Stimulated activated CD4-positive, alpha-beta T cell treated with anti-CD3 and anti-CD28 coated beads, Interleukin-15, amount 100 ng/mL, for 48 hours (primary cell): Measurements from ENCODE around the gene CDC42BPA.

ENCODE experiments used
- DNase-seq, 2 donors: peaks; one replicate each; pipeline ENCODE4 v3.0.0-alpha.2; 2020; ENCODE audit warnings: low read depth in 2 of 2

The CDC42BPA gene

DNA sequence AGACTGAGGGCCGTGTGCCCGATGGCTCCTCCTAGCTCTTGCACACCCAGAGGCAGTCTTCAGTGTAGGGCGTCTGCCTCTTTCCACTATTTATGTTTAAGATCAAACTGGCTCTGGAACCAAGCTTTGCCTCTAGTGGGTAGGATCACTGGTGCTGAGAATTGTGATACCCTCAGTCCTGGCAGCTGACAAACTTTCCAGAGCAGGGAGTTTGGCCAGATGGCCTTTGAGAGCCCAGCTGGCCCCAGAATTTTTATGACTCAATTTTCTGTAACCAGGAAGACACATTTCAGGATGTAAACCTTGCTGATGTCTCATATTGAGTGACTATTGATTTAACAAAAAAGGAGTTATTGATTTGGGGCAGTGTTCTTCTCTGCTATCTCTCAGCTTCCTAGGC, 371.5 kb downstream of the CDC42BPA start:
- DNase-seq = no peak

DNA sequence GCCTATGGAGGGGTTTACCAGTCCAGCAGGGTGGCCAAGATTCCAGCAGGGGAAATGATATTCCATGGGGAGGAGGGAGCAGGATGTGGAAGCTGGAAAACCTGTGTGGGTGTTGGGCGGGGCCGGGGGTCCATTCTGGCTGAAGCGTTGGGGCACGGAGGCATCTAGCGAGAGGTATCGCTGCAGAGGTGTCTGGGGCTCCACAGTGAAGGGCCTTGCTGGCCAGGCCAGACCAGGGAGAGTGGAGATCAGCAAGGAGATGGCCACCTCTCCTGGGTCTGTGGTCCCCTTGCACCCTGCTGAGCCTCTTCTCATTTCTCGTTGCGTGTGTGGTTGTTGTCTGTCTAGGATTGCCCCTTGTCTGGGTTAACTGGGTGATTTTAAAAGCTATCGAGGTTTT, 372.0 kb downstream of the CDC42BPA start:
- no peak for DNase-seq

DNA sequence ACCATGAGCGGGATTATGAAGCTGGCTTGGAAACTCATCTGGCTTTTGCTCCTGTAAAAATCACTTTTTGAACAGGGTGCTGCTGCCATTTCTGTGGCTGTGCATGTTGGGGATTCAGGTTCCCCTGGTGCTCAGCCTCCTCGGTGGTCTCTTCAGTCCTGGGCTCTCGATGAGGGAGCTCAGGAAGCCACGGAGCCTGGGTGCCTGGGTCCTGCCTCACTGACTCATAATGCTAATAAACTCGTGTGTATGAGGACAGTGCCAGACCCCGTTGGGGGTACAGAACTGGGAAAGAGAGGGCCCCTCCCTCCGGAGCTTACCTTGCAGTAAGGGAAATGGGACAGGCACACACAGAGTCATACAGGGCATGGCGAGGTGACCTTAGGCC, 372.4 kb downstream of the CDC42BPA start:
- no peak for DNase-seq

DNA sequence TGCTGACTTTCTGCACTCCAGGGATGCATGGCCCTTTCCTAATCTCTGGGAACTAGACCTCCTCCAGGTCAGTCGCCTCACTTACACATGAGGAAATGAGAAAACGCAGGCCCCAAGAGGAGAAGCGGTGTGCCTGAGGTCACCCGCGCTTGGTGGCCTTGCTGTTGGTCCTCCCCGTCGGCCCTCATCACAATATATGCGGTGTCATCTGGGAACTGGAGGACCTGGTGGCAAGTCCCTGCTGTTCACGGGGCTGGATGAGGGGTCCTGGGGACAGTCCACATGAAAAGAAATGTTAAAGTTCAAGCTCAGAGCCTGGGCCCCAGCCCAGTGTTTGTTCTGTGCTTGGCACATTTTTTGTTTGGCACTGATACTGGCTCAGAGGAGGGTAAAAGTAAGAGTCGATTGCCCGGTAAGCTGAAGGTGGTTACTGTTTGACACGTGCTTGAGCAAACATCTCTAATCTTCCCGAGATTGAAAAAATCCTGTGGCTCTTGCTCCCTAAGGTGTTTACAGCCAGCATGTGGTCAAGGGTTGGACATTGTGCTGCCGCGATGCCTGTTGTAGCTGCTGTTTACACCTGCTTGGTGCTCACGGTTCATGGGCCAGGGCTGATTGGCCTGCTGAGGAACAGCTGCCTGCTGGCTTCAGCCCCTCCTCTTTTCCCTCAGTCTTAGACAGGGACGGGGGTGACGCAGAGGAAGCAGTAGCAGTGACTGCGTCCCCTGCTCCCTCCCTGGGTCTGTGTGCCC, 373.0 kb downstream of the CDC42BPA start:
- DNase-seq = no peak

DNA sequence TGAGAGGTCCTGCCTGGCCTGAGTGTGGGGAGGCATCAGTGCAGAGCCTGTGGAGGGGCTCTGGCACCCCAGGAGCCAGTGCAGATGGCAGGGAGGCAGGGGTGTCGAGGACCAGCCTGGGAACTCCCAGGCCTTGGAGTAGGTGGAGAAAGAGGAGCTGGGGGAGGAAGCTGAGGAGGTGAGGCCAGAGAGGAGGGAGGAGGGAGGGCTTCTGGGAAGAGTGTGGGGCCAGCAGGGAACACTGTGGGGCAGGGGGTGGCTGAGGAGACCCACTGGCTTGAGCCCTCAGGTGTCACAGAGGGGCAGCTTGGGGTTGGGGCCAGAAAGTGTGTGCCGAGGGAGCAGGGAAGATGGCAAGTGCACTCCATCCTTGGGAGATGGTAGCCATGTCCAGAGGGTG, 374.4 kb downstream of the CDC42BPA start:
- no peak for DNase-seq

DNA sequence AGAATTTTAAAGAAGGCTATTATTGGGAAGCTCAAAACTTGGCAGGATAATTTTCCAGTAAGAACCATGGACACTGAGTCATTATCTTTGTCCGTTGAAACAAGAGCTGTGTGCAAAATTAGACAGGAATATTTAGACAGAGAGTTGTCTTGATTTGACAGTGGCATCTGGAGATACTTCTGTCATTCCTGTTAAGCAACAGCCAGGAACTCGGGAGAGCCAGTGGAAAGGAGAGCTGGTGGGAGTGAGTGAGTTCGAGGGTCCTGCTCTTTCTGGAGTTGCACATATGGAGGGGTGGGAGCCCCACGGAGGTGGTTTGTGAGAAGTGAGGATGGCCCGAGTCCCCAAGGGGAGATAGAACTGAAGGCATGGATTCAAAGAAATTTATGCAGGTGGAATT, 375.1 kb downstream of the CDC42BPA start:
- no peak for DNase-seq

DNA sequence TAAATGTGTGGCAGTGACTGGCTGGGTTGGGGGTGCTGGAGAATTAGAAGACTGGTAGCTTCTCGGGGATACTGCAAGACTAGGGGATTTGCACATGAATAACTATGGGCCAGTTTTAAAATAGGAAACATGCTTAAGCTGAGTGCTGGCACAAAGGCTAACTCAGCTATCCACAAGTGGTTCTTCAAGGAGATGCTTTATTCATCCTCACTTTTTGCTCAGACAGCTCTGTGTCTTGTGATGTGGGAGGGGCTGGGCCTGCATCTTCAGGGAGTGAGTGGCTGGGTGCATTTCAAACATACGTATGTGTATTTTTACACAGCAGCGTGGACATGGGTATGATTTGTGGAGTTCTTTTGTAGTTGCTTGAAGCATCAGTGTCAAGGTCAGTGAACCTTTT, 375.9 kb downstream of the CDC42BPA start:
- no peak for DNase-seq

DNA sequence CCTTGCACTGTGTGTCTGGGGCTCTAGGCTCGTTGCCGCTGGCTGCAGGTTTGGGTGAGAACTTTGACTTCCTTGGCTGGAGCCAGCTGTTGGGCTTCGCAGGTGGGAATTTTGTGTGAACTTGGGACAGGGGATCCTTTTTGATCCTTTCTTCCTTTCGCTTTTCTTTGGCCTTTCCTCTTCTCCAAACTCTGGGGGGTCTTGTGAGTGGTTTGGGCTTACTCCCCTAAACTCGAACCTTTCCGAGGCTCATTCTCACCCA, 377.6 kb downstream of the CDC42BPA start:
- DNase-seq = no peak

DNA sequence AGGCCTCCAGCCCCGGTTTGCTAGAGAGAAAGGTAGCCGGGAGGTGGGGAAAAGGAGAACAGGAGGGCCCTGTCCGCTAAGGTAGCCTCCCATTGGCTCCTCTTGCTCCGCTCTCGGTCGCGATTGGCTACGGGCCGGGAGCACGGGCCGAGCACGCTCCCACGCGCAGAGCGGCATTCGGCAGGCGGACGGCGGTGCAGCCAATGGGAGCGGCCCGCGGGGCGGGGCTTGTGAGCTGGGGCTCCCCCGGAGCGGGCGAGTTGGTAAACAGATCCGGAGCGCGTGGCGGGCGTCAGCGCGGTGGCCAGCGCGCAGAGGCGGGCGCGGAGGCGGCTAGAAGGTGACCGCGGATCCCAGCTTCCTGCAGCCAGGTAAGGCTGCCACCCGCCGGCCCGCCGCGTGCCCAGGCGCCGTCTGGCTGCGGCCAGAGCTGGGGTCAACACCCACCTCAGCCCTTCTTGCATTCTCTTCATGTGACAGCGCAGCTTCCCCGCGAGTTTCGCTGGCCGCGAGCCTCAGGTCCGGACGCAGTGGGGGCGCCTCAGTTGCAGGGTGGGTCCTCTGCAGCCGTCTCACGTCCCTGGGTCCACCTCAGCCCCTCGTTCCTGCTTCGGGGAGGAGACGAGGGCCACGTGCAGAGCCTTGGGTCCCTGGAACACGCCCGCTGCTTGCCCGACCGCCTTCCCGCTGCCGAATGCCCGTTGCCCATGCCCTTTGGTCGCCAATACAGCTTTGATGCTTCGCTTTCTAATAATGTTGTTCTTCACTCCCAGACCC, 378.1 kb downstream of the CDC42BPA start, which contains the start of gene COQ8A:
TSS of gene COQ8A (plus strand) at position 266 of the 777 bp plus-strand sequence. CDS start 21,092 bp downstream, outside the sequence.
- peak; percentile 98 for DNase-seq
